Epithelial cell of proximal tubule (primary cell): ENCODE data around the gene GRM5. TPM values are rescaled to one million over a fixed set of nuclear protein-coding genes. Genes with fewer than 3 reads are reported as not detected.

Source experiments
- DNase-seq: peaks from one replicate; pipeline ENCODE4 v3.0.0-alpha.2; 2011; ENCODE audit warnings: low read depth
- H3K4me3 ChIP-seq: 2 replicates; pipeline ENCODE4 v1.5.1; 2011; ENCODE audit warnings: low read depth, mild to moderate bottlenecking, low read length
- total RNA-seq: library from RNA; depleted of rRNA; stranded (reverse); fragments of >200 nt; gene quantifications from 2 replicates; pipeline ENCODE4 v1.2.3, GENCODE V29; 2015
- TF ChIP-seq, protein P1 (sequence below): conservative IDR thresholded peaks from 2 replicates; pipeline ENCODE4 v1.5.1; 2012; ENCODE audit warnings: low read depth, mild to moderate bottlenecking, low read length

Gene GRM5
- total RNA-seq, 1 donor from 2014 or later, result 0.12 TPM

DNA sequence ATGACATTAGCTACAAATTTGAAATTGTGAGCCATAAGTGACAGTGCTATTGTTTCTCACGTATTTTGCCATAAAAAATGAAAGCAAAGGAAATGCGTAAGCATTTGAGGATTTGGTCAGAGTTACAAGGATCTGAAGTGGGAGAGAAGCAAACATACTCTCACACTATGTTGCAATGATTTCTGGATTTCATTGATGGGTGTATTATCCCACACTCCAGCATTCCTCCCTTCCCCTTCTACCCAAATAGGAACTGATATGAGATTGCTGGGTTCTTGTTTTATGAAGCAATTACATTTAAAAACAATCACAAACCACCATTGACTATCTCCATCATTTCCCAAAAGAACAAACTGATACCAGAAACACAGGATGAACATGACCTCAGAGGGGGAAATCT, 414.2 kb downstream of the GRM5 start:
- H3K4me3 ChIP-seq, result no peak overlapping the region
- DNase-seq, result no peak
- TF ChIP-seq, protein P1, sequence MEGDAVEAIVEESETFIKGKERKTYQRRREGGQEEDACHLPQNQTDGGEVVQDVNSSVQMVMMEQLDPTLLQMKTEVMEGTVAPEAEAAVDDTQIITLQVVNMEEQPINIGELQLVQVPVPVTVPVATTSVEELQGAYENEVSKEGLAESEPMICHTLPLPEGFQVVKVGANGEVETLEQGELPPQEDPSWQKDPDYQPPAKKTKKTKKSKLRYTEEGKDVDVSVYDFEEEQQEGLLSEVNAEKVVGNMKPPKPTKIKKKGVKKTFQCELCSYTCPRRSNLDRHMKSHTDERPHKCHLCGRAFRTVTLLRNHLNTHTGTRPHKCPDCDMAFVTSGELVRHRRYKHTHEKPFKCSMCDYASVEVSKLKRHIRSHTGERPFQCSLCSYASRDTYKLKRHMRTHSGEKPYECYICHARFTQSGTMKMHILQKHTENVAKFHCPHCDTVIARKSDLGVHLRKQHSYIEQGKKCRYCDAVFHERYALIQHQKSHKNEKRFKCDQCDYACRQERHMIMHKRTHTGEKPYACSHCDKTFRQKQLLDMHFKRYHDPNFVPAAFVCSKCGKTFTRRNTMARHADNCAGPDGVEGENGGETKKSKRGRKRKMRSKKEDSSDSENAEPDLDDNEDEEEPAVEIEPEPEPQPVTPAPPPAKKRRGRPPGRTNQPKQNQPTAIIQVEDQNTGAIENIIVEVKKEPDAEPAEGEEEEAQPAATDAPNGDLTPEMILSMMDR, result no peak

DNA sequence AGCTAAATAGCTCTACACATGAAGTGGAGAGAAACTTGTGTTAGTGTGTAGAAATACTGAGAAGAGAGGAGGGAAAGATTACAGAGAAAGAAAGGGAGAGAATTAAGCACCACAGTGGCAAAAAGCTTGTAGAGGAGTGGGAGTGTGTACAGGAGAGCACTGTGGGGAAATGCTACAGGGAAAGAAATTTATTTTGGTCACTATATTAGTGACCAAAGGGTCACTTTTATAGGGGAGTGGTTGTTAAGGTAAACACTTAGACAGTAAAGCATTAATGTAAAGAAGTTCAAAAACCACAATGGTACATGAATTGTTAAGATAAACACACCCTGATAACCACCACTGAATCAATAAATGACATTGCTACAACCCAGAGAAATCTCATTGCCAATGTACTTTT, 421.1 kb downstream of the GRM5 start:
- TF ChIP-seq, protein P1, result no peak
- no peak for DNase-seq
- no peak overlapping the region for H3K4me3 ChIP-seq

DNA sequence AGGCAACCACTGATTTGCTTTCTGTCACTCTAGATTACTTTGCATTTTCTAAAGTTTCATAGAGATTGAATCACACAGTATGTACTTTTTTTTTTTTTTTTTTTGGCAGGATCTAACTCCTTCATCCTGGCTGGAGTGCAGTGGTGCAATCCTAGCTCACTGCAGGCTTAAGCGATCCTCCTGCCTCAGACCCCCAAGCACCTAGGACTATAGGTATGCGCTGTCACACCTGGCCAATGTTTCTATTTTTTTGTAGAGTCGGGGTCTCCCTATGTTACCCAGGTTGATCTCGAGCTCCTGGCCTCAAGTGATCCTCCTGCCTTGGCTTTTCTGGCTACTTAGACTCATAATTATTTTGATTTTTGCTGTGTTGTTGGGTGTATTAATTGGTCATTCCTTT, 433.6 kb downstream of the GRM5 start:
- no peak for DNase-seq
- TF ChIP-seq, protein P1, result no peak
- no peak overlapping the region for H3K4me3 ChIP-seq

DNA sequence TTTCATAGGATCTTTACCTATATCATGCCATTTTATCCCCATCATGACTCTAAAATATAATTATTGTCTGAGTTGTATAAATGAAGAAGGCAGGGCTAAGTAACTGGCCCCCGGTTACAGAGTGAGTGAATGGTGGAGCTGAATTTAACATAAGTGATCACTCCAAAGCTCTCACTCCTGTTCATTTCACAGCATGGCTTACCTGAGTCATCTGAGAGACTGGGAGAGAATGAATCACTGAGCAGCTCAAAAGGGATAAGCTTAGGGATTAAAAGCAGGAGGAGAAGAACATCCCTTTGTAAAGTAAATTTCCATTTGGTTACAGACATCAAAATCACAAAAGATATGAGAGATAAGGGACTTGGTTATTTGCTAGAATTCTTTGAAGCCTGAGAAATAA, 434.3 kb downstream of the GRM5 start:
- DNase-seq, result no peak
- H3K4me3 ChIP-seq, result no peak overlapping the region
- TF ChIP-seq, protein P1, result no peak

DNA sequence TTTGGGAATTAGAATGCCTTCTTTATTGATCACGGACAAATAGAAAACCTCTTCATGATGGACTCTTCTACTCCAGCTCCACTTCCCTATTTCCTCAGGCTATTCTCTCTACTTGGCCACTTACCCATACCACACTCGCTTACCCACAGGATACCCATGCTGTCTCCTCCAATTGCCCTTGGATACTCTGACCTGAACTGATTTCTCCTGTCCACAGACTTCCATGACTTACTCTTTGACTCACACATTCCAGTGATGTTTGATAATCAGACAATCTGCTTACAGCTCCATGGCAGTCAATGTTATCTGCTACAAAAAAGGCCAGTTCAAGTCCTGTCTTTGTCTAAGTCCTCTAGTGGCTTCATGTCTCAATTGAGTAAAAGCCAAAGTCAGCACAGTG, 436.3 kb downstream of the GRM5 start:
- TF ChIP-seq, protein P1, result no peak
- no peak for DNase-seq
- H3K4me3 ChIP-seq, result no peak overlapping the region

DNA sequence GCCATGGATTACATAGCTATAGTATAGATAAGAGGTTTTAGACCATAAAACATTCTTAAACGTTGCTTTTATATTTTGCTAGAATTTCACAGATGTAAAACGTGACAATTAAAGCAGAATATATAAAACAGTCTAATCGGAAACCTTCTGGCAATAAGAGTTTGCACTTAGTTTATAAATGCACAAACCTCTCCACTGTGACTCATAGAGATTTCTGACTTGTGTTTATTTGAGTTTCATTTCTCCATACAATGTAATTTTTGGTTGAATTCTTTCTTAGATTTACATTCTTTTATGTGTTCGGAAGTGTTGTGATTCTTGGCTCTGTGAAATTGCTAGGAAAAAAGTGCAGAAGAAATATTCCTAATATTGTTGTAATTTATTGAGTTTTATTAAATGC, 439.6 kb downstream of the GRM5 start:
- TF ChIP-seq, protein P1, result no peak
- DNase-seq, result no peak
- no peak overlapping the region for H3K4me3 ChIP-seq

DNA sequence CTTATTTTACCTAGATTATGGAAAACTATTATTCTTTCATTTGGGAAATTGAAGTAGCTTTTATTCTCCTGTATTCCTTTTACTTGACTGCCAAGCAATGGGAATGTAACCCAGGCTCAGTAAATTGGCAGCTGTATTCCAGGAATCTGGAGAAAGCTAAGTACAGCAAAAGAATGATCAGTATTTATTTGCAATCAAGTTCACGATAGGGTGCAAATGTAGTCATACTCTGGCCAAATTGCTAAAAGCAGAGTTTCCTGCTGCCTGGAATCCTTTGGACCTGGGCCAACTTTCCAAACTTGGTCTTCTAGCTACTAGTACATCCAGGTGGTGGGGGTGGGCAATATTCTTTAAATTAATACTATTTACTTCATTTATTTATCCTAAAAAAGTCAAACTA, 442.3 kb downstream of the GRM5 start:
- no peak overlapping the region for H3K4me3 ChIP-seq
- DNase-seq, result no peak
- TF ChIP-seq, protein P1, result no peak
